ENCODE results near the gene CNOT6.
"Not testable (repeated sequence)": the region's sequence is repeated elsewhere in the genome, so short reads cannot be mapped to it uniquely, and the experiment has no call there.

The CNOT6 gene

GRCh38 chr5:180463216-180463900 lies 30.8 kb upstream of the CNOT6 start:
- H3K27ac ChIP-seq = no peak overlapping the region
- TF ChIP-seq ZFX (IDR thresholded peaks at IDR 0.05; ENCODE audit: borderline replicate concordance) (no peak), CTCF (IDR thresholded peaks at IDR 0.05) (no peak)

- H3K27ac ChIP-seq = no peak overlapping the region
- no peak for TF ChIP-seq CTCF (IDR thresholded peaks at IDR 0.05)
- no peak for TF ChIP-seq ZFX (IDR thresholded peaks at IDR 0.05; ENCODE audit: borderline replicate concordance)
Observed at GRCh38 chr5:180463916-180464602, 30.1 kb upstream of the CNOT6 start.

- H3K27ac ChIP-seq = no peak overlapping the region
- no peak for TF ChIP-seq ZFX (IDR thresholded peaks at IDR 0.05; ENCODE audit: borderline replicate concordance)
- TF ChIP-seq CTCF (IDR thresholded peaks at IDR 0.05) = no peak
Observed at GRCh38 chr5:180464603-180464970, 29.6 kb upstream of the CNOT6 start.

- not testable (repeated sequence) for H3K27ac ChIP-seq
Observed at GRCh38 chr5:180465052-180465451, 29.1 kb upstream of the CNOT6 start.

GRCh38 chr5:180466316-180466715 lies 27.9 kb upstream of the CNOT6 start:
- TF ChIP-seq CTCF (IDR thresholded peaks at IDR 0.05) (no peak), ZFX (IDR thresholded peaks at IDR 0.05; ENCODE audit: borderline replicate concordance) (no peak)
- no peak overlapping the region for H3K27ac ChIP-seq

- TF ChIP-seq ZFX (IDR thresholded peaks at IDR 0.05; ENCODE audit: borderline replicate concordance) (no peak), CTCF (IDR thresholded peaks at IDR 0.05) (no peak)
- no peak overlapping the region for H3K27ac ChIP-seq
Observed at GRCh38 chr5:180467028-180467975, 26.9 kb upstream of the CNOT6 start.

GRCh38 chr5:180467989-180468731 lies 26.0 kb upstream of the CNOT6 start:
- TF ChIP-seq CTCF (IDR thresholded peaks at IDR 0.05) (no peak), ZFX (IDR thresholded peaks at IDR 0.05; ENCODE audit: borderline replicate concordance) (no peak)
- H3K27ac ChIP-seq = no peak overlapping the region
